Medulla oblongata (tissue), 1 donor: ENCODE data around the gene UBE2R2.
"Not testable (repeated sequence)": the region's sequence is repeated elsewhere in the genome, so short reads cannot be mapped to it uniquely, and the experiment has no call there.

Experiments used
- DNase-seq: peaks from one replicate; pipeline ENCODE4 v3.0.0-alpha.2; 2015; ENCODE audit errors: extremely low spot score

The UBE2R2 gene

GRCh38 chr9:33799928-33800704 lies 16.8 kb upstream of the UBE2R2 start:
- no peak for DNase-seq

DNA sequence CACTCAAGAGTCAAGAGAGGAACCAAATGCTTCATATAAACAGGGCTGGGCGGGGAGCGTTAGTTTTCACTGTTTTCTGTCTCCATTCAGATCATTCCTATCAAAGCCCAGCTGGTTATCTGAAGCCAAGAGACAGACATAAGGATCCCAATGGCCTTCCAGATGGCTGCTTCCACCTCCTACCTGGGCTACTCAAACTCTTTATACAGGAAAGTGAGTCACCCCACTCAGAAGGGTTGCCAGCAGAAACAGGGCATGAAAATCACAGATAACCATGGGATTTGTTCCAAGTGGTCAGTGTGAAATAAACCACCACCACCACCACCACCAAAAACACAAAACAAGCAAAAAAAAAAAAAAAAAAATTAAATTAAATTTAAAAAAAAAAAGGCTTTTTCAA lies 16.1 kb upstream of the UBE2R2 start:
- DNase-seq = no peak

DNA sequence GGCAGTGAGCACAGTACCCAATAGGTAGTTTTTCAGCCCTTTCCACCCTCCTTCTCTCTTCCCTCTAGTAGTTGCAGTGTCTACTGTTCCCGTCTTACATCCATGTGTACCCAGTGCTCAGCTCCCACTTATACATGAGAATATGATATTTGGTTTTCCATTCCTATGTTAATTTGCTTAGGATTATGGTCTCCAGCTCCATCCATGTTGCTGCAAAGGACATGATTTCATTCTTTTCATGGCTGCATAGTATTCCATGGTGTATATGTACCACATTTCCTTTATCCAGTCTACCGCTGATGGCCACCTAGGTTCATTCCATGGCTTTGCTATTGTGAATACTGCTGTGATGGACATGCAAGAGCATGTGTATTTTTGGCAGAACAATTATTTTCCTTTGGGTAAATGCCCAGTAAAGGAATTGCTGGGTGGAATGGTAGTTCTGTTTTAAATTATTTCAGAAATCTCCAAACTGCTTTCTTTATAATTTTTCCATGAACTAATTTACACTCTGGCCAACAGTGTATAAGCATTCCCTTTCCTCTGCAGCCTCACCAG lies 14.9 kb upstream of the UBE2R2 start:
- DNase-seq = not testable (repeated sequence)

- DNase-seq = not testable (repeated sequence)
Measured at GRCh38 chr9:33804196-33804595, 12.8 kb upstream of the UBE2R2 start.

GRCh38 chr9:33807156-33807555 lies 9.8 kb upstream of the UBE2R2 start:
- not testable (repeated sequence) for DNase-seq

DNA sequence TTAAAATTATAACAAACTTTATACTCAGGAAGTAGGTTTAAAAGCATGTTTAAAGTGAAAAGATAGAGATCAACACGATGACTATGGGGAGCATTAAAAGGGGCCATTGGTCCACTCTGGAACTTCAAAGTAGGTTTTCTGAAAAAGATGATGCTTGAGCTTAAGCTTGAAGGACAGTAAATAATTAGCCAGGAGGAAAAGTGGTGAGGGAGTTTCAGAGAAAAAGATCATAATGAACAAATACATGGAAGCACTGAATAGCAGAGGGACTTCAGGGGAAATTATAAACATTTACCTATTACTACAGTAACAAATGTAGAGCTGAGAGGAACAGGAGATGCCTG lies 8.0 kb upstream of the UBE2R2 start:
- not testable (repeated sequence) for DNase-seq

DNA sequence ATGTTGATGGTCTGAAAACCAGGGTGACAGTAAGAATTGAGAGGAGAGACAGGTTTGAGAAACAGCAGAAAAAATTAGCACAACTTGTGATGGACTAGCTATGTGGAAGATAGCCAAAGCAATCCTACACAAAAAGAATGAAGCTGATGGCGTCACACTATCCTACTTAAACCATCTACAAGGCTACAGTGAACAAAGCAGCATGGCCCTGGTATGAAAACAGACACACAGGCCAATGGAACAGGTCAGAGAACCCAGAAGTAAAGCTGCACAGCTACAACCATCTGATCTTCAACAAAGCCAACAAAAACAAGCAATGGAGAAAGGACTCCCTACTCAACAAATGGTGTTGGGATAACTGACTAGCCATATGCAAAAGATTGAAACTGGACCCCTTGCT lies 7.5 kb upstream of the UBE2R2 start:
- DNase-seq = no peak

DNA sequence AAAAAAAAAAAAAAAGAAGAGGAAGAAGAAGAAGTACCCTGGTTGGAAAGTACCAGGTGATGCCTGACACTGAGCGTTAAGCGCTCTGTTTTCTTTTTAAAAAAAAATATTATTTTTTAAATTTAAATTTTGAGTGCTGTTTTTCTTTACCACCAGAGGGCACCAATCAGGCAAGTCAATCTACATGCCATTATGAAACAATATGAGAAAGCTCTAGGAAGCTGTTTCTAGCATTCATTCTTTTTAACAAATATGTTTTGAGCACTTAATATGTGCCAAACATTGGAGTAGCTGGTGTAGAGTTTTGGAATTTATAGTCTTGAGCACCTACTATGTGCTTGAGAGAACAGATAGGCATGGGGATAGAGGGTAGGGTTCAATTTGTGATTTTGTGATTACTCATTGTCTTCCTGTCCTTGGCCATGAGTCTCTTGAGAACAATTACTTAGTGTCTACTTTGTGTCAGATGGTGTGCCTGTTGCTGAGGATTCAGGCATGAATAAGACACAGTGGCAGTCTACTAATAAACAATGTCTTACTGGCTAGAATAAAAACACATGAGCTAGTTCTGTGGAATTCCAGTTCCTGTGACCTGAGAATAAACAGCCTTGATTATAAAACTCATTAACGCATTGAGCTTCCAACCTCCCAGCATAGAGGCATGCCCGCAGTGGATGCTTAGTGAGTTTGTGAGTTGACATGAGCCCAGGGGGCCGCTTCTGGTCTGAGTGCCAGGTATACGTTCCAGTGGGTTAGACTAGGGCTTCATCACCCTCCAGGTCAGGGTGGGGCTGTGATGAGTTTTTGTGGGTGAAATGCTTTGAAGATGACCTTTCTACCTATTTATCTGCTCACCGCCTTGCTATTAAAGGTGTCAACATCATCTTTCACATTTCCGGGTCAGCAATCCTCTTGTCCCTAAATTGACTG lies 3.0 kb upstream of the UBE2R2 start:
- peak; percentile 90 for DNase-seq

- DNase-seq = no peak
Measured at GRCh38 chr9:33815781-33816180, 1.2 kb upstream of the UBE2R2 start.

DNA sequence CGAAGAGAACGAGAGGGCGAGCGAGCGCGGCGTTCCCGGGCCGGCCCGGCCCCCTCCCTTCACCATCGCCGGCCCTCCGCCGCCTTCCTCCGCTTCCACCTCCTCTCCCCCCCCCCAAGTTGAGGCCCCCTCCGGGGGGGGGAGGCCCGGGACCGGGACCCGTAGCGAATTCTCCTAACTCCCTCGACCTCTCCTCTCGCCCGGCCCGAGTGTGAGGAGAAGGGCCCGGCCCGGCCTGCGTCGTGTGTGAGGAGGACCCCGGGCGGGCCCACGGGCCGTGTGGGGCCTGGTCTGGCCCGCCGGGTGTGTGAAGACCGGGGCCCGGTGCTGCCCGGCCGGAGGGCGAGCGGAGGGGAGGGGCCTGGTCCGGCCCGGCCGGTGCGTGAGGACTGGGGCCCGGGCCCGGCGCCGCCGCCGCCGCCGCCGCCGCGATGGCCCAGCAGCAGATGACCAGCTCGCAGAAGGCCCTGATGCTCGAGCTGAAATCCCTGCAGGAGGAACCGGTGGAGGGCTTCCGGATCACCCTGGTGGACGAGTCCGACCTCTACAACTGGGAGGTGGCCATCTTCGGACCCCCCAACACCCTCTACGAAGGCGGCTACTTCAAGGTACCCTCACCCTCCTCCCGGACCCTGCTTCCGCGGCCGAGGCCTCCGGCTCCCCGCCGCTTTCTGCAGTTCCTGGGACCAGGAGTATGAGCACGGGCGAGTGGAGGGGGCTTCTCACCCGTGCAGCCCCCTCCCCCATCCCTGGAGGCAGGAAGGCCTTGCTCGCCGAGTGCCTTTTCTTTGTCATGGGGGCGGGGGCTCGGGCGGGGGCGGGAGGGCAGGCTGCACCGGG lies 587 bp downstream of the UBE2R2 start:
- peak; percentile 57 for DNase-seq

GRCh38 chr9:33818167-33818846 lies 1.3 kb downstream of the UBE2R2 start:
- DNase-seq = peak; percentile 34

DNA sequence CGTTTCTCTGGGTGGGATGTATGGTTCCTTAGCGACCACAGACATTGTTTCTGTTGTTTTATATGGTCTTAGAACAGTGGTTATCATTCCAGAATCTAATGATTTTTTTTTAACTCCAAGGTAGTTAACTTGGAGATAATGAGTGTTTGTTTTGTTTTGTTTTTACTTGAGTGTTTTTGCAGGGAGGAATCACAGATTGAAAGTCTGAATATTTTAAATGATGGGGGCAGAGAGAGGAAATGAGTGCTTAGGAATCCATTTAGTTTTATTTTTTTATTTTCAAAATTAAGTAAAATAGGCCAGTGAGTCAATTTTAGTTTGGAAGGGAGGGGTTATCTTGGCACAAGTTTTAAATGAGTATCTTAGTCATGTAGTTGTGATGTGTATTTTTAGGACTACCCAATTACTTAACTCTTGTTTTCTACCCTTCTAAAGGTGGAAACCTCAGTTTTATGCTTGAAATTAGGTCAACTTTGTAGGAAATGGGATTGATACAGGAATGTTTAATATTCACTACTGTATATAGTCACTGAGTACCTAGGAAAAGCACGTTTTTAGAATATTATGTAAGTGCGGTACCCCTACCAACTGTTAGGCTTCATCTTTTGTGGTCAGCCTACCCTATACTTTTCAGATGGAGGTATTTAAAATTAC lies 2.0 kb downstream of the UBE2R2 start:
- no peak for DNase-seq

DNA sequence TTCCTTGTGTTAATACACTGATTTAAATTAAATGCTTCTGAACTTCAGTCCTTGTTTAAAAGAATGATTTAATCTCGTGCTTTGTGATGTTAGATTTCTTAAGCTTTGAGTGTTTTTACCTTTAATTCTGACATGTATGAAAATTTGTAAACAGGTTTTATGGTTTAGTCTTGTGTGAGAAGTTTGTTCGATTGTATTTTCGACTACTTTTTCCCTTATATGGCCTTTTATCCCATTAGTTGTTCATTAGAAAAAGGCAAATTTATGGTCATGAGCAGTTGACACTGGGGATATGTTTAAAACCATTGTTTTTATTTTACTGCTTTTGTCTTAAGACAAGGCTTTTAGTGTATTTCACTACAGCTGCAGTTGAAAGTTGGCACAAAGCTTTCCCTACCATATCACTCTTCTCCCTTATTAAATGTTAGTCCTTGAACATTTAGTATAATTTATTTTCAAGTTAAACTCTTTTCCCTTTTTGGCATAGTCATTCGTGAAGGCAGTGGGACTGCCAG lies 3.3 kb downstream of the UBE2R2 start:
- peak; percentile 58 for DNase-seq

DNA sequence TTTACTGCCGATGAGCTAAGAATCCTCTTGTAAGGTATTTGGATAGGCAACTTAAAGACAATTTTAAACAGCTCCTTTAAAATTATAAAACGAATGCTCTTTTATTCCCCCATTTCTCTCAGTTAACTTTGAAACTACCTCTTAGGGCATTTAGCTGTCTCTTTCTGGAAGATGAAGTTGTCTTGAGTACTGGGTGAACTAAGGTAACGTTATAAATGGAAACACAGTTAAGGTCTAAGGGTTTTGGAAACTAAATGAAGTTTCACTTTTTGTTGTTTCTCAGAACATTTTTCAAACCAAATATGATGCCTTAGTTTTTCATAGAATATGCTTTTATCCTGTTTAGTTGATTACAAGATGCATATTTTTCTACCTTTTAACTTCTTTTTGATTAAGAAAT lies 6.8 kb downstream of the UBE2R2 start:
- DNase-seq = no peak

DNA sequence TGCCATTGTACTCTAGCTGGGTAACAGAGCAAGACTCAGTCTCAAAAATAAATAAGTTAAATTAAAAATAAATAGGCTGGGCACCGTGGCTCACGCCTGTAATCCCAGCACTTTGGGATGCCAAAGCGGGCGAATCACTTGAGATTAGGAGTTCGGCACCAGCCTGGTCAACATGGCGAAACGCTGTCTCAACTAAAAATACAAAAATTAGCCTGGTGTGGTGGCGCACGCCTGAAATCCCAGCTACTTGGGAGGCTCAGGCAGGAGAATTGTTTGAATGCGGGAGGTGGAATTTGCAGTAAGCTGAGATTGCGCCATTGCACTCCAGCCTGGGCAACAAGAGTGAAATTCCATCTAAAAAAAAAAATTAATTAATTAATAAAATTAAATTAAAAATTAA lies 10.3 kb downstream of the UBE2R2 start:
- not testable (repeated sequence) for DNase-seq

DNA sequence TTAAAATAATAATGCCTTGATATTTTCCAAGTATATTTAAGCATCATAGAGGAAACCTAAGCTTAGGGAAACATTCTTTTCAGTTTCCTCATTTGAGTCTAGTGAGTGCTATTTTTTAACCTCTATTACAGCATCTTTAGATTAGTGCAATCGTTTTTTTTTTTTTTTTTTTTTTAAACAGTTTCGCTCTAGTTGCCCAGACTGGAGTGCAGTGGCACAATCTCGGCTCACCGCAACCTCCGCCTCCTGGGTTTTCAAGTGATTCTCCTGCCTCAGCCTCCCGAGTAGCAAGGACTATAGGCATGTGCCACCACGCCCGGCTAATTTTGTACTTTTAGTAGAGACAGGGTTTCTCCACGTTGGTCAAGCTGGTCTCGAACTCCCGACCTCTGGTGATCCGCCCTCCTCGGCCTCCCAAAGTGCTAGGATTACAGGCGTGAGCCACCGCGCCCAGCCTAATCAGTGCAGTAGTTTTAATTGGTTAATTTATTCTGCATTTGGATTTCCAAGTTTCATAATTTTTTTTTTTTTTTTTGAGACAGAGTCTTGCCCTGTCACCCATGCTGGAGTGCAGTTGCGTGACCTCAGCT lies 12.8 kb downstream of the UBE2R2 start:
- not testable (repeated sequence) for DNase-seq

- DNase-seq = no peak
Measured at GRCh38 chr9:33835625-33836260, 18.8 kb downstream of the UBE2R2 start.

- DNase-seq = not testable (repeated sequence)
Measured at GRCh38 chr9:33836261-33836660, 19.3 kb downstream of the UBE2R2 start.

DNA sequence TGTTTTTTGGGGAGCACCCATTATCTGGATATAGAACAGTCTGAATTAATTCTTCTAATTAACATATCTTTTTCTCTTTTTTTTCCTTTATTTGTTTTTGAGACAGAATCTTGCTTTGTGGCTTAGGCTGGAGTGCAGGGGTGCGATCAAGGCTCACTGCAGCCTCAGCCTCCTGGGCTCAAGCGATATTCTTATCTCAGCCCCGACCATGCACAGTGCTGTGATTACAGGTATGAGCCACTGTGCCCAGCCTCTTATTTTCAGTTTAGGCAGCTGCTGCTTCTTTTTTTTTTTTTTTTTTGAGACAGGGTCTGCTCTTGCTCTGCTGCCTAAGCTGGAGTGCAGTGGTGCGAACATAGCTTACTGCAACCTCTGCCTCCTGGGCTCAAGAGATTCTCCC lies 20.2 kb downstream of the UBE2R2 start:
- DNase-seq = no peak
